CD4-positive, alpha-beta T cell treated with Interleukin-2 at 100 ng/mL for 4 hours (primary cell): ENCODE data around the gene CPEB3.

Source experiments
- DNase-seq: peaks from one replicate; pipeline ENCODE4 v3.0.0-alpha.2; 2020; ENCODE audit warnings: low spot score

CPEB3 gene

DNA sequence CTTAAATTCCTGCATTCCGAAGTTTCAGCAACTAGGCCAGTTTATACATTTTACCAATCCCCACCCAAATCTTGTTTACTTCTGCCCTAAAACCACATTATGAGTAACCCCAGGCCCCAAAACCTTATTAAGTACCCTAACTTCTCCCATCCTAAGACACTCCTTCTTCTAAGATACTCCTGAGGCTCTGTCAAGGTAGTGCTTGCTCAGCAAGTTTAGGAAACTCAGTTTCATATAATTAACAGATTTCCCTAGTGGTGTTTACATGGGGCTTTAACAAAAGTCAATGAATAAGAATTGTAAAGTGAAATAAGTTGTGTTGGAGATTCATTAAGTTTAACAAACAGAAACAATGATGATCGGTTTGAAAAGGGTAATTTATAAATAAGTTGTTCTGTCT, 77.8 kb downstream of the CPEB3 start:
- DNase-seq: no peak

DNA sequence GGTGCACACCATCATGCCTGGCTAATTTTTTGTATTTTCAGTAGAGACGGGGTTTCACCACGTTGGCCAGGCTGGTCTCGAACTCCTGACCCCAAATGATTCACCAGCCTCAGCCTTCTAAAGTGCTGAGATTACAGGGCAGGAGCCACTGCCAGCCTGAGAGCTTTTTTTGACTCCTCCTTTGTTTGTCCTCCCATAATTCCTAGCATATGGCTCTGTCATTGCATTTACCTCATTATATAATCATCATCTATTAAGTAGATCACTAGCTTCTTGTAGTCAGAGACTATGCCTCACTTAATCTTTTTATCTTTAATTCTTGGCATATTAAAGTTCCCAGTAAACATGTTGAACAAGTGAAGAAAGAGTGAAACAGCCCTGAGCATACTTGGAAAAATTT, 82.1 kb downstream of the CPEB3 start:
- DNase-seq: no peak

GRCh38 chr10:92208157-92208720, 82.6 kb downstream of the CPEB3 start:
- no peak for DNase-seq

DNA sequence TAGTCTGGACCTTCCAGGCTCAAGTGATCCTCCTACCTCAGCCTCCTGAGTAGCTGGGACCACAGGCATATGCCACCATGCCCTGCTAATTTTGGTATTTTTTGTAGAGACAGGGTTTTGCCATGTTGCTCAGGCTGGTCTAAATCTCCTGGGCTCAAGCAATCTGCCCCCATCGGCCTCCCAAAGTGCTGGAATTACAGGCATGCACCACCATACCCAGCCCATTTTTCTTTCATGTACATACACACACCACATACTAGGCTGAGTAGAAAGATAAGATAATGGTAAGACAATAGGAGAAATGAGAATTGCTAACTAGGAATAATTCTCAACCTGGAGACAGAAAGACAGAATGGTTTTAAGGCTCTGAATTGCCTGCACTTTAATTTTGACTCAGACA, 83.8 kb downstream of the CPEB3 start:
- DNase-seq: no peak

DNA sequence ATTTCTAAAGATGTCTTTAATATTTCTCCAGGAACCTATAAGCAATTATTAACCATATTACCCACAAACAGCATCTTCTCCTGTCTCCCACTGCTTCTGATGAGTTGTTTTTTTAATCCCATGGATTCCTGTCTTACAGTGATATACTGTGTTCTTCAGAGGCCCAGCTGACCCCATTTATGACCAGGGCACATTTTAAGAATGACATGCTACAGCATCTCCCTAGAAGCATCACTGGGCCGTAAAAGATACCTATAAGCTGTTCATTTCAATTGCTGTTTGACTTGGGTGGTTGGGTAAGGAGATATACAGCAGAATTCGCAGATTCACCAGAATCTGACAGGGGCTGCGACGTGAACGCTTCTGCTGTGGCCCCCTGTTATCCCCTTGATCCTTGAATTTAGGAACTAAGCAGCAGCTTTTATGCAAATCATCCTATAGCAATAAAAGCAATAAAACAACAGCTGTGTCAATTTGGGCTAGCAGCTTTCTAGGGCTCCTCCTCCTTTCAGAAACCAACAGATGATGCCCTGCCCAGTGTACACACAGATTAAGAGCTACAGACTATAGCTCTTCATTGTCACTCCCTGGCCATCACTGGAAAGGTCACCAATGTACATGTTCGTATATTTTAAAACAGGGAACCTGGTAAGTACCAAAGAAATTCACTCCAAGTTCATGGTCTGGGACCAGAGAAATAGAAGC, 86.8 kb downstream of the CPEB3 start:
- no peak for DNase-seq

DNA sequence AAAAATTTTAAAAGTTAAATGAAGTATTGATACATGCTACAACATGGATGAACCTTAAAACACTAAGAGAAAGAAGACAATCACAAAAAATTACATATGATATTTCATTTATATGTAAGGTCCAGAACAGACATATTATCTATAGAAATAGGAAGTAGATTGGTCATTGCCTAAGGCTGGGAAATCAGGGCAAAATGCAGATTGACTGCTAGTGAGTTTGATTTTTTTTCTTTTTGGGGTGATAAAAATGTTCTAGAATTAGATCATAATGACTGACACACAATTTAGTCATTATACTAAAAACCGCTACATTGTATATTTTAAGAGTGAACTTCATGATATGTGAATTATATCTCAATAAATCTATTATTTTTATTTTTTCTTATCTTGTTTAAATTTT, 88.3 kb downstream of the CPEB3 start:
- no peak for DNase-seq

GRCh38 chr10:92200564-92200963, 90.3 kb downstream of the CPEB3 start:
- no peak for DNase-seq

DNA sequence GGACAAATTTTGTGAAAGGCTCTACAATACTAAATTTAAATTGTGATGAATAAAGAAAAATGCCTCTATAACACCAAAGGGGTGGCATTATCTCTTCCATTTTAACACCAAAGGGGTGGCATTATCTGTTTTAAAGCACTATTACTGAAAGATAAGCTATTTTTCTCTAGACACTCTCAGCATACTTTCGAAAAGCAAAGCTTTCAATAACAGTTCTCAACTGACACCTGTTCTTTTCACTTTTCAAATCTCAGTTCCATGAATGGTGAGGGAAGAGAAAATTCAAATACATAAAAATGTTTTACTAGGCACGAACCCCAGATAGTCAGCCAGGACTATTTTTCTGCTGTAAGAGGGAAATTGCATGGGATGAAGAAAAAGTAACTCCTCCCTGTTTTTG, 103.8 kb downstream of the CPEB3 start:
- no peak for DNase-seq

GRCh38 chr10:92184977-92185376, 105.9 kb downstream of the CPEB3 start:
- no peak for DNase-seq

GRCh38 chr10:92183199-92183598, 107.7 kb downstream of the CPEB3 start:
- DNase-seq: no peak

DNA sequence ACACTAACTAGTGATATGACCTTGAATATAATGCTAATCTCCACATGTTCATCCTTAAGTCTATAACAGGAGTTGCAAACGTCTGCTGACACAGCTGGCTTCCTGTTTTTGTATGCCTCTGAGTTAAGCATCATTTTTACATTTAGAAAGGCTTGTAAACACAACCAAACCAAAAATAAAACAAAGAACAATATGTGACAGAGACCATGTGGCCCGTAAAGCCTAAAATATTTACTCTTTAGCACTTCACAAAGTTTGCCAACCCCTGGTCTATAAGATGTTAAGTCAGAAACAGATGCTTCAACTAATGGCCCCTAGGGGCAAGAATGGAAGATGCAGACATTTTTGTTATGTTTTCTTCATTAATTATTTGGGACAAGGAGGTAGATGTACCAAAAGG, 109.3 kb downstream of the CPEB3 start:
- DNase-seq: no peak

DNA sequence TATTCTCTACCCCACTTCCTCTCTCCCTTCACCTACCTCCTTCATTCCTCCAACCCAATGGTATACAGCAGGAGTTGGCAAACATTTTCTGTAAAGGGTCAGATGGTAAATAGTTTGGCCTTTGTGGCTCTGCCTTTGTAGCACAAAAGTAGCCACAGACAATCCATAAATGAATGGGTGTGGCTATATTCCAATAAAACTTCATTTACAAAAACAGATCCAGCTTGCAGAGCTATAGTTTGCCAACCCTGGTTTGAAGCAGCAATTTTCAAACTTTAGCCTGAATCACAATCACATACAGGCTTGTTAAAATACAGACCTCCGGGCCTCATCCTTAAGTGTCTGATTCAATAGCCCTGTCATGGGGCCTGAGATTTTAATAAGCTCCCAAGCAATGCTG, 110.5 kb downstream of the CPEB3 start:
- no peak for DNase-seq

GRCh38 chr10:92177546-92177945, 113.3 kb downstream of the CPEB3 start:
- no peak for DNase-seq

DNA sequence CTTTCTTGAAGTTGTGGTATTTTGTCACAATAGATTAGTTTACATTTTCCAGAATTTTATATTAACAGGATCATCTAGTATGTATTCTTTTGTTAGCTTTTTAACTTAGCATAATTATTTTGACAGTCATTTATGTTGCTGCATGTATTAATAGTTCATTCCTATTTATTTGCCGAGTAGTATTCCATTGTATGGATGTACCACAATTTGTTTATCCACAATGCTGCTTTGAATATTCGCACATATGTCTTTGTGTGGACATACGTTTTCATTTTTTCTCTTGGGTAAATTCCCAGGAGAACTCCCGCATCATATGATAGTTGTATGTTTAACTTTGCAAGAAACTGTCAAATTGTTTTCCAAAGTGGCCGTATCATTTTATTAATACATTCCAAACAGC, 115.7 kb downstream of the CPEB3 start:
- no peak for DNase-seq

- no peak for DNase-seq
Observed at GRCh38 chr10:92173996-92174395, 116.9 kb downstream of the CPEB3 start.

DNA sequence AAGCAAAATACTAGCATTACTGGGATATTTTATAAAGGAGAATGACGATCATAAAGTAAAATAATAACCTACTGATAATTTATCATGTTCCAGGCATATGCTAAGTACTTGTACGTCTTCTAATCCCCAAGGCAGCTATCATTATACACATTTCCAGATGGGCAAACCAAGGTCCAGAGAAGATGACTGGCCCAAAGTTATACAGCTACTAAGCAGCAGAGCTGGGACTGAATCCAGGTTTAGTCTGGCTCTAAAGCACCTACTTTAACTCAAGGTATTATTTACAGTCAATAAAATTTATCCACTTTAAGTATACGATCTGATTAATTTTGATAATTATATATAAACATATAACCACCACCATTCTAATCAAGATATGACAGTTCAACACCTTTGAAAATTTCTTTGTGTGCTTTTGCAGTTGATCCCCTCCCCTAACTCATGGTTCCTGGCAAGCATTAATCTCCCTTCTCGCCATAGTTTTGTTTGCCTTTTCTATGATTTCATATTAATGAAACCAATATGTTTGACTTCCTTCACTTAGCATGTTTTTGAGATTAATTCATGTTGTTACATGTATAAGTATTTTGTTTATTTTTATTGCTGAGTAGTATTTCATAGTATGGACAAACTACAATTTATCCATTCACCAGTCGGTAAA, 126.7 kb downstream of the CPEB3 start:
- no peak for DNase-seq

DNA sequence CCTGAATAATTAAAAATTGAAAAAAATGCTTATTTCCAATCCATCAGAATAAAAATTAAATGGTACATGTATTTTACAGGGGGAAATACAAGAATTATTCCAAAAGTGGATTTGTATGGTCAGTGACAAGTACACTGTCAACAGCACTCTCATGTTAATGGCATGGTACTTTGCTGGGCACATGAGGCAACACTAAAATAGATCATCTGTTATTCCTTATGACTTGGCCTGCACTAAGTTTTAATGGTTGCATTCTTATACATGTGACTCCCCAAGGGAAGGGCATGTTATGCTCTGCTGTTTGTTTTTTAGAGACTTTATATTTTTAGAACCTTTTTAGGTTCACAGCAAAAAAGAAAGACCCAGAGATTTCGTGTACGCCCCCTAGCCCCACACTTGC, 128.3 kb downstream of the CPEB3 start:
- no peak for DNase-seq

DNA sequence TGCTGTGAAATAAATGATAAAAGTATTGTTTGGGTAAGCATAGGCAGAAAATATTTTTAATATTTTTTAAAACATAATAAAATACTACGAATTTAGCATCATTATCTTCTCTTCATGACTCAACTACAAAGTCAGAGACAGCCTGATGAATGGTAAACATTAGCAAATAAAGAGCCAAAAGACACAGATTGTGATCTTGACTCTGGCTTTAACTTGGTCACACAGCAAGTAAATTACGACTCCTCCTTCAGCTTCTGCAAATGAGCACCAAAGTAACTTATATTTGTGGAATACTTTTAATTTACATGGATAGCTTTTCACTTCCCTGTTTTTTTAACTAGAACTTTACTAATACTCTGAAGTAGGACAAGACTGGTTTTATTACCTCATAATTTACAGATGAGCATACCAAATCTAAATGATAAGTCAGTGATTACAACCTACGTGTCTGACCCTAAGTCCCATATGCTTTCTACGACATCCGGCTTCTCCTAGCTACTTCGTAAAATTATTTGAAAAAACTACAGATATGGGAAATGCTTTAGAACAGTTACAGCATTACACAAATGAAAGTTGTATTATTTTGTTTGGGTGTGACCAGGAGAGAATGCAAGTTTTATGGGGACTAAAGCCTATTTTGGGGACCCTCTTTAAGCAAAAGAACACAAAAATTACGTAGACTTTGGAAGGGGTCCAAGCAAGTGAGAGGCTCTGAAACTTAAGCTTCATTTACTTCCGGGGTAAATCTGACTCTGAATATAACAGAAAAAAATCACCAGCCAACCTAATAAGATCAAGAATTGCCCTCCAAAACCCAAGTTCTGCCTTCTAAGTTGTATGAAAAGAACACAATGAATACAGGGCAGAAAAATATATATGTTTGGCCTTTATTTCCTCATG, 133.8 kb downstream of the CPEB3 start:
- DNase-seq: no peak

DNA sequence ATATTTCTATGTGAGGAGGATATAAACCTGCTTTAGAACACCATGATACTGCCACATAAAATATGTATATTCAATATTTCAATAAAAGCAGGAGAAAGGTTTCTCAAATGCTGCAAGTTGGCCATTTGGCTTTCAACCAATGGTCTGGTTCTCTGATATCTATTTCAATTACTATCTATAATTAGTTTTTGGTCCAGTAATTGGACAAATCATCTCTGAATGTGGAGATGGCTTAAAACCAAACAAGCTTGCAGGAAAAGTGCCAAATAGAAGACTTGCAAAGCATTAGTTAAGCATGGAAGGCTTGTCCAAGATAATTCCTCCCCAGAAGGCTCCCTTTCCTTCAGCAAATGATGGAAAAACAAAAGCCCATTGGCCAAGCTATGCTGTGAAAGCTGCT, 140.1 kb downstream of the CPEB3 start:
- no peak for DNase-seq

DNA sequence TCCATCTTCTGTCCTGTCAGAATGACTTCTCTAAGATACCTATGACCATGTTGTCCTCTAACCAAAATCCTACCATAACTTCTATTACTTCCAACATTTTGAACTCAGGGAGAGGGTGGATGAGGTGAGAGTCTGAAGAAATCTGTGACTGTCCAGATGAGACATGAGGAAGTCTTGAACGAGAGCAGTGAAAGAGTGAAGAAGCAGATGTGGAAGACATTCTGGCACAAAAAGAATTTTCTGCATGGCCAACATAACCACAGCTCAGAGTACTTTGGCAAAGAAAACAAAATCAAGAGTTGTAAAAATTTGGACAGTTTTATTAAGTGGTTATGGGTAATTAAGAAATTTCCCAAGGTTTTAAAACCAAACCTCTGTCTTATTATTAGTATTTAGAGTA, 141.6 kb downstream of the CPEB3 start:
- no peak for DNase-seq

DNA sequence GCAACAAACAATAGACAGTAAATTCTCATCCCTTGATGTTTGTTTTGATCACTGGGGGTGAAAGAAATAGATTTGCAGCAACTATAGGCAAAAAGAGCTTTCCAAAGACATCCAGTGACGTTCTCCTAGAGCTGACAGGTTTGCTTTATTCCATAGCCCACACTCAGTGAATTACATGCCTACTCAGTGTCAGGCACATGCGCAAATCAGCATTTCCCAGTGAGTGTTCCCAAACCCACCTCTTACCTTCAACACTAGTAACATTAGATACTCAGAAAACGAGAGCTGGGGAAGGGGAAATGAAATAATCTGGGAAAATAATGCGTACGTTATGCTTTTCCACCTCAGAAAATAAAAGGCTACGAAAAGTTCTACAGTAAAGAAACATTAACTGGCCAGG, 144.1 kb downstream of the CPEB3 start:
- no peak for DNase-seq

- no peak for DNase-seq
Observed at GRCh38 chr10:92146107-92146506, 144.8 kb downstream of the CPEB3 start.

DNA sequence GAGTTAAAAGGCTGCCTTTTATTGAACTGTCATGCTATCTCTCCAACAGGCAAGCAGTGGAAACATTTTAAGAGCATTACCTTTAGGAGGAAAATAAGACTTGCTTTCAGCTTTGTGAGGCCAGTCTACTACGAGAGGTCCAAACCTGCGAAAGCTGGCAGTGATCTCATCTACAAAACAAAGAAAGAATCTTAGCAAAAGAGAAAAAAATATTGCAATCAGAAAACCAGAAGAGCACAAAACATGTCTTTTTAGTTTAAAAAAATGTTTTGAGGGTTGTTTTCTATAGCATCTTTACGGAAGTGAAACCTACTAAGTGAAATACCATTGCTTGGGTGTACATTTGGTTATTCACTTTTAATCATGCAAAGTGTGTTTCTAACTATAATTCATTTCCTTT, 147.9 kb downstream of the CPEB3 start:
- no peak for DNase-seq
